Activated gamma-delta T cell treated with anti-CD3 and anti-CD28 coated beads, Interleukin-2, amount 50 U/mL, for 16 hours (primary cell): ENCODE measurements around the gene CTSZ.
"Not testable (repeated sequence)": the region's sequence is repeated elsewhere in the genome, so short reads cannot be mapped to it uniquely, and the experiment has no call there.

Source experiments
- DNase-seq: peaks from one replicate; pipeline ENCODE4 v3.0.0-alpha.2; 2020; ENCODE audit warnings: low read depth

CTSZ gene

DNA sequence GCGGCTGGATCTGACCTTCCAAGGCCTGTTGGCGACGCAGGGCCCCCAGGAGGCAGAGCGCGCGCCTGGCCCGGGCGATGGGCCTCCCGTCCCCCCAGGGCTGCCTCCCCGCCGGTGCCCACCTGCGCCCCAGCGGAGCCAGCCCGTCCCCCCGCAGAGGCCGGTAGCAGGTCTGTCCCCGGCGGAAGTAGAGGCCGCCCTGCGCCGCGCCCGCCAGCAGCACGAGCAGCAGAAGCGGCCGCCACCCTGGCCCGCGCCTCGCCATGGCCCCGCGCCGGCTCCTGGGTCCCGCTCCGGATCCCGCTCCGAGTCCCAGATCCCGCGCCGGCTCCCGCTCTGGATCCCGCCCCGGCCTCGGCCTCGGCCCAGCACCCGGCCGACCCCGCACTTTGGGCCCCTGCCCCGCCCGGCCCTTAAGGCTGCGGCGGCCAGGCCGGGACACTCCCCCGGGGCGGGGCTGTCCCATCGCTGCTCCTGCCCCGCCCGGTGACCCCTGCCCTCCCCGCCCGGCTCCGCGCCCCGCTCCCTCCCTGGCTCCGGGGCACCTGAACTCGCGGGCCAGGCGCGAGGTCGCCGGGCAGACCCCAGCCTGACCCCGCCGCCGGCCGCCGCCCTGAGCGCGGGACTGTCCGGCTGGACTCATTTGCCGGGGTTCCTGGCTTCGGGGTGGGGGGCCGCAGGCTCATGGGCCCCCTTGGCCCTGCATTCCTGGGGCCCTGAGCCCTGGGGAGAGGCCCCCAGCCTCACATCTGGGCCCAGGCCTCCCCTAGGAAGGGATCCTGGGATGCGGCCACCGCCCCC is at the start of gene CTSZ:
TSS of gene CTSZ (minus strand) at position 391 of the 801 bp plus-strand sequence. CDS start at position 265, 126 bp downstream.
- no peak for DNase-seq

- no peak for DNase-seq
Observed at GRCh38 chr20:59055302-59055701, 48.2 kb upstream of the CTSZ start.

GRCh38 chr20:59051666-59052185 is 44.7 kb upstream of the CTSZ start:
- no peak for DNase-seq

DNA sequence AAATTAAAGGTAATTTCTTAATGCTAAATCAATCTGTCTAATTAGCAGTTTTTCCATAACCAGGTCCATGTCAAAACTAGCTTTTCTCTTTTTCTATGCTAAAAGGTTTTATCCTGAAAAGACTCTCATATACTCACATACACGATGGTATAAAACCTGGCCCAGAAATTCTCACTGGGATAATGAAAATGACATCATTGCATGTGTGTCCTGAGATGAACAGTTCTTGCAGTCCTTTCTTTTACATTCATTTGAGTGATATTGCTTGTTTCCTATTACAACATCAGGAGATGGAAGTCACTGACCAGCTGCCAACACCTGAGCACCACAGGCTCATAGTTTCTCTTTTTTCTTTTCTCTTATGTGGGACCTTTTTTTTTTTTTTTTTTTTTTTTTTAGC is 43.4 kb upstream of the CTSZ start:
- no peak for DNase-seq

GRCh38 chr20:59048681-59049030 is 41.6 kb upstream of the CTSZ start:
- no peak for DNase-seq

DNA sequence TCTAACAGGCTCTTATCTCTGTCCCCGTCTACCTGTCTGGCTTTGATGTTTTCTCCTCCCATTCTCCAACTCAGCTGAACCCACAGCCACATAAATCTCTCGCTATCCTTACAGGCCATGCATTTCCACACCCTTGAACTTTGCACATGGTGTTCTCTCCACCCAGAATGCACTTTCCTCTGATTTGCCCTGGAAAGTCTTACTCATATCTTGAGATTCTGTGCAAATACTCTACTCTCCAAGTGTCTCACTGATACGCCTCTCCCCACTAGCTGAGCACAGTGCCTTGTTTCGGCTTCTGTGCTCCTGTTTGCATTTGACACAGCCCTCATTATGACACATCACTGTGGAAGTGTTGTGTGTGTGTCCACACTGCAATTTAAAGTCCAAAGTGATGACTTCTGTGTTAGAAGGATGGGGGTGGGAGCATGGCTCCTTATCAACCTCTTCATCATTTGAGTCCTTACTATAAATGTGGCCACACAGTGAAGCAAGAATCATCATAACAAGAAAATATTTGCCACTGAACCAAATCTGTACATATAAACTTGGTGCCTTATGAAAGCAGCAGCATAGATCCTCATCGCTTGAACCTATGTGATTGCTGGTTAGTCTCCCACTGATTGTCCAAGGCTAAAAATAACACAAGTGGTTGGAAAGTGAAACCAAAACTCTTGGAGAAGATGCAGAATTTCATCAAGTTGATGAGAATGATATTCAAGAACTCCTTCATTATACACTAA is 41.1 kb upstream of the CTSZ start:
- no peak for DNase-seq

DNA sequence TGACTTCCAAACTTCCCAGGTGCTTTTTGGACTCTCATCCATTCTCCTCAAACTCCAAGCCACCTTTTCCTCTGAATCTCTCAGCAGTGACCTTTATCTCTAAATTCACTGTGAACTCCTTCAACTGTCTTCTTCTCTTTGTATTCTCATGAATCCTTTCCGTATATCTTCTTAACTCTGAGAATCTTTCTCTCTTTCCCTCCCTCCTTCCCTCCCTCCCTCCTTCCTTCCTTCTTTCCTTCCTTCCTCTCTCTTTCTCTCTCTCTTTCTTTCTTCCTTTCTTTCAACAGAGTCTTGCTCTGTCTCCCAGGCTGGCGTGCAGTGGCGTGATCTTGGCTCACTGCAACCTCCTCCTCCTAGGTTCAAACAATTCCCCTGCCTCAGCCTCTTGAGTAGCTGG is 39.8 kb upstream of the CTSZ start:
- no peak for DNase-seq

GRCh38 chr20:59044796-59045195 is 37.7 kb upstream of the CTSZ start:
- no peak for DNase-seq

GRCh38 chr20:59044295-59044694 is 37.2 kb upstream of the CTSZ start:
- DNase-seq: no peak

- no peak for DNase-seq
Observed at GRCh38 chr20:59043698-59044097, 36.6 kb upstream of the CTSZ start.

- peak; percentile 90 for DNase-seq
Observed at GRCh38 chr20:59042796-59043631, 36.0 kb upstream of the CTSZ start.

DNA sequence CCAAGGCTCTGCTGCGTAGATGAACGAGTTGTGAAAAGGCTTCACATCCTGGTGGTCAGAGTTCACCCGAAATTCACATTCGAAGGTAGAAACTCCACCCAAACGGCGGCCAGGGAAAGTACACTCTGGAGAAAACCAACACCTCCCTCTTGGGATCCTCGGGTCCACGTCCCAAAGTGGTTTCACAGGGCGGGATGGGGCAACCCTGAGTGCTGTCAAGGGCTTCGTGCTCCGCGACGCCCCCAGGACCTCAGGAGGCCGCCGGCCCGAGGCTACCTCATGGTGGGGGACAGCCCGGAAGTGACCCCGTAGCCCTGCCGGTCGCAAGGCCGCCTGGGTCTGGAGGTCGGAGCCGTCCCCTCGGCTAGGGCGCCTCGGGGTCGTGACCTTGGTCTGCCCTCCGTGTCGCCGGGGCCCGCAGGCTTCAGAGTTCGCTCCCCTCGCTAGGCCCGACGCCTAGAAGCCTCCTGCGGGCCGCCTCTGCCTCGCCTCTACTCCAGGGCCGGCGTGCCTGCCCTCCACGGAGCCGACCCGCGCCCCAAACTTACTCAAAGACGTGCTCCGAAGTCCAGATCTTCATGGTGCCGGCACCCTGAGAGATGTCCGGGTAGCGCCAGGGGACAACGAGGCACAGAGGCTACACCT is 35.2 kb upstream of the CTSZ start, which contains the start of gene PRELID3B:
TSS of gene PRELID3B (minus strand) at position 636 of the 645 bp plus-strand sequence. CDS start at position 580, 56 bp downstream.
- DNase-seq: no peak

- not testable (repeated sequence) for DNase-seq
Observed at GRCh38 chr20:59041487-59041886, 34.4 kb upstream of the CTSZ start.

GRCh38 chr20:59040667-59041066 is 33.6 kb upstream of the CTSZ start:
- no peak for DNase-seq

GRCh38 chr20:59039233-59039632 is 32.2 kb upstream of the CTSZ start:
- DNase-seq: no peak

- no peak for DNase-seq
Observed at GRCh38 chr20:59037386-59037785, 30.3 kb upstream of the CTSZ start.

DNA sequence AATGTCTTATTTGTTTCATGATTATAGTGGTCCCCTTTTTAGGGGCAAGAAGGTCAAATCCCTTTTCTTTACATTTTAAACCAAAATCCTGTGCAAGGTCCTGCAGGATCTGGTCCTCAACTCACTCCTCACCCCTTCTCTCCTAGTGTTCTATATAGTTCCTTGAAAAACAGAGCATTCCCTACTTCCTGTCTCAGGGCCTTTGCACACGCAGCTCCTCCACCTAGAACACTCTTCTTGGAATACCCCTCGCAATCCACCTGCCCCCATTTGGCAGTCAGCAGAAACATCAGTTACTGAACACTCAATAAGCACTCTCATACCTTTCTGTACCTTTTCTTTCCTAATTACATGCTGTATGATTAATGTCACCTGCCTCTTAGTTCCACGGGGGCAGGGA is 28.3 kb upstream of the CTSZ start:
- DNase-seq: no peak

DNA sequence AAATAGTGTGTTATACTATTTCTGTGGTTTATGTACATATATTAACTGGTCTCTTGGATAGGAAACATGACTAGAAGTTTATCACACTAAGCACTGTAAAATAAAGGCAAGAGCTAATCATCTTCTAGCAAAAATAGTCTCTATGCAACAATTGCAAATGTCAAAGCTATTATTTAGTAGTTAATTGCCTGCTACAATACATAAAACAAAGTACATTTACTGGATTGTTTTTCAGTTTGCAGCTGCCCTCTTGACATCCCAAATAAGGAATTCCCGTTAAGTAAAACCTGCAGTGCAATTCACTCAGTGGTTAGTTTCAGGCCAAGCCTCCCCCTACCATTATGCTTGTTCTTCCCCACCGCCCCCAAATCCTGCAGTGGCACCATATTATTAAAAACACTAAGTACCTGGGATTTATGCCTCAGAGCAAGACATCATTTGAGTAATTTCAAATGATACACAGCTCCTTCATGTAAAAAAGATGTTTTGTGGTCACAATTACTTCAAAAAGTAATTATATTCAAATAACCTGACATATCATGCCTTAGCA is 26.6 kb upstream of the CTSZ start:
- DNase-seq: no peak

DNA sequence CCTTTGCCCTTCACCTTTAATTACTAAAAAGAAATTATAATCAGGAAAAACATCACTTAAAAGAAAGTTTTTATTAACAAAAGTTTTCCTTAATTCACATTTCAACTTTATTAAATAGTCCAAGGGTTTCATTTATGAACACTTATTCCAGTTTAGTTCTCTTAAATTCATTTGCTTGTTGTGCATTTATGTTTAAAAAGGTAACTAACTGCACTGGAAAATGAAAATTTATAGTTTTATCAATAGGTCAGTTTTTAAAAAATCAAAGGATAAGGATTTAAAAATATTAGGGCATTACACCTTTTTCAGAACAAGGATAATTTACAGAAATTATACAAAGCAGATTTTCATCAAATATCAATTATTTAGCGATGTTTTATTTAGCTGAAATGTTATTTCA is 26.0 kb upstream of the CTSZ start:
- no peak for DNase-seq

- no peak for DNase-seq
Observed at GRCh38 chr20:59032713-59033059, 25.6 kb upstream of the CTSZ start.

DNA sequence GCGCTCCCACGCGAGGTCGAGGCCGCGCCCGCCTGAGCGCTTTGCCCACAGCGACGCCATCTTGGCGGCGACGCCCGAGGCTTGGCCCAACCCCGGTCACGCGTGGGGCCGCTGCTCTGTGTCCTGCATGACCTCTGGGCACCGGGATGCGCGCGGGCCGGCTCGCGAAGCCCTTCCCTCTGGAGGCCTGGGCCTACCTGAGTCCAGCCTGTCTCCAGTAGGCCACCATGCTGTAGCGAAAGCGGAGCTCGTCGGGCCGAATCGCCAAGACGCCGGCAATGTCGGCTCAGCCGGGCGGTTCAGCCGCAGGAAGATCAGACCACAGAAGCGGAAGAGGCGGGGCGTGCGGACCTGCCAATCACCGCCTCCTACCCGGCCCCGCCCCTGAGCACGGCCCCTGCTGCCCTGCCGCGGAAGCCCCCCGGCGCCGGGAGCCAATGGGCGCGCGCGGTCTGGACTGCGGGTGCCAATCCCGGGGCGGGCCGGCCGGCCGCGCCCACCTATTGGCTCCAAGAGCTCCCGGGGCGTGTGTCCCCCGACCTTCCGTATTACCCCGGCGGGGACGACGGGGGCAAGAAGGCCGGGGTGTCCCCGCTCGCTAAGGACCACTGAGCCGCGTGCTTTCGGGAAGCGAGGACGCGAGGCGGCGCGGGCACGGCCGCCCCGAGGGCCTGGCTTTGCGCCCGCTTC is 25.1 kb upstream of the CTSZ start, which contains the start of gene ATP5F1E:
TSS of gene ATP5F1E (minus strand) at position 313 of the 690 bp plus-strand sequence. CDS start at position 229, 84 bp downstream.
- DNase-seq: peak; percentile 96
